CD4-positive, alpha-beta T cell (primary cell): ENCODE results near the gene GPR160. TPM values are rescaled to one million over a fixed set of nuclear protein-coding genes. Genes with fewer than 3 reads are reported as not detected.
"Not testable (repeated sequence)": the region's sequence is repeated elsewhere in the genome, so short reads cannot be mapped to it uniquely, and the experiment has no call there.

ENCODE experiments used
- ATAC-seq: fragments of 200-7000 bp; cut with Tn5 transposase; one replicate; pipeline ENCODE4 v1.10.0; 2022; ENCODE audit warnings: mild to moderate bottlenecking; ENCODE audit not compliant: poor library complexity
- CTCF ChIA-PET: fragments of 350-600 bp; sonication (Branson Sonifier 250); formaldehyde crosslinking; loops from one replicate; lab custom pipeline; 2021; ENCODE audit warnings: antibody characterized with exemption, inconsistent platforms; lab: Charles Lee
- POLR2A ChIA-PET: fragments of 350-600 bp; sonication (Branson Sonifier 250); formaldehyde crosslinking; loops from one replicate; lab custom pipeline; 2021; ENCODE audit warnings: antibody characterized with exemption, inconsistent platforms; lab: Charles Lee
- DNase-seq, 14 experiments: peaks; one replicate each; pipeline ENCODE4 v3.0.0-alpha.2; 2013 to 2020; ENCODE audit warnings: mixed read lengths in 2 of 14
- H3K27ac ChIP-seq, 2 donors: one replicate each; pipeline versions ENCODE4 v1.5.1 to v1.7.0; 2013; ENCODE audit warnings: low read length in 2 of 2, low read depth in 1 of 2, mild to moderate bottlenecking in 1 of 2
- H3K27me3 ChIP-seq, 2 experiments: 1 replicate in 1 of 2; 2 replicates in 1 of 2; pipeline versions ENCODE4 v1.6.1 to v1.7.0; 2013; ENCODE audit warnings: low read length in 2 of 2, control low read depth in 1 of 2, mild to moderate bottlenecking in 1 of 2, moderate library complexity in 1 of 2; ENCODE audit not compliant: insufficient read depth in 2 of 2, control insufficient read depth in 1 of 2
- H3K36me3 ChIP-seq: one replicate; pipeline ENCODE4 v1.6.1; 2013; ENCODE audit warnings: low read length, control low read depth; ENCODE audit not compliant: insufficient read depth
- H3K4me1 ChIP-seq: one replicate; pipeline ENCODE4 v1.6.1; 2013; ENCODE audit warnings: low read length, control low read depth; ENCODE audit not compliant: insufficient read depth
- H3K4me3 ChIP-seq: one replicate; pipeline ENCODE4 v1.5.1; 2013; ENCODE audit warnings: mild to moderate bottlenecking, low read length, moderate library complexity
- H3K9me3 ChIP-seq, 2 experiments: 1 replicate in 1 of 2; 2 replicates in 1 of 2; pipeline versions ENCODE4 v1.6.1 to v1.7.0; 2013; ENCODE audit warnings: low read length in 2 of 2, mild to moderate bottlenecking in 2 of 2, control low read depth in 1 of 2, moderate library complexity in 1 of 2; ENCODE audit not compliant: control insufficient read depth in 1 of 2, insufficient read depth in 1 of 2
- H3K27ac Mint-ChIP-seq: one replicate; pipeline ENCODE4 v1.8.0; 2020; ENCODE audit warnings: mixed read lengths
- H3K27me3 Mint-ChIP-seq: one replicate; pipeline ENCODE4 v1.8.0; 2021; ENCODE audit warnings: mixed read lengths
- H3K36me3 Mint-ChIP-seq: one replicate; pipeline ENCODE4 v1.8.0; 2021; ENCODE audit warnings: low read depth, mixed read lengths
- H3K4me1 Mint-ChIP-seq: one replicate; pipeline ENCODE4 v1.8.0; 2021; ENCODE audit warnings: low read depth, mixed read lengths
- H3K4me3 Mint-ChIP-seq: one replicate; pipeline ENCODE4 v1.8.0; 2020; ENCODE audit warnings: mild to moderate bottlenecking, mixed read lengths
- H3K9me3 Mint-ChIP-seq: one replicate; pipeline ENCODE4 v1.8.0; 2020; ENCODE audit warnings: mixed read lengths
- CTCF ChIP-seq: fragments of 200-600 bp; IDR thresholded peaks from one replicate; pipeline ENCODE4 v1.8.0; 2022; ENCODE audit warnings: antibody characterized with exemption, mild to moderate bottlenecking
- intact Hi-C, 2 experiments: fragments of 100-400 bp; cut with DNase I in 1 of 2; cut with micrococcal nuclease in 1 of 2; formaldehyde crosslinking; loops; one replicate each; pipeline versions ENCODE4 v1.15.1 to v1.9.0; 2023 to 2025; cut with DNase I, micrococcal nuclease
- total RNA-seq, 174 experiments: library from RNA in 2 of 174; stranded (reverse) in 2 of 174; gene quantifications; one replicate each; pipeline ENCODE4 v1.2.3 and lab custom pipeline; 2021 to 2026

GPR160 gene
- total RNA-seq, 2 experiments from 2014 or later = 5.7 TPM

GRCh38 chr3:170016057-170016456 is 21.7 kb upstream of the GPR160 start:
- DNase-seq (no peak), ATAC-seq (no peak)
- Mint-ChIP-seq H3K9me3 (no peaks in the 10 kb centered on the region), H3K36me3 (no peaks in the 10 kb centered on the region), H3K27ac (no peak overlapping the region), H3K4me1 (peaks cover 11% of the 10 kb centered on the region), H3K4me3 (no peak overlapping the region), H3K27me3 (no peaks in the 10 kb centered on the region)
- Histone ChIP-seq H3K4me3 (no peak overlapping the region), H3K9me3 (no peaks in the 10 kb centered on the region), H3K27ac (no peak overlapping the region), H3K36me3 (no peaks in the 10 kb centered on the region), H3K27me3 (no peaks in the 10 kb centered on the region), H3K4me1 (peaks cover 5% of the 10 kb centered on the region)
- intact Hi-C loops = no loop called here
- ChIA-PET CTCF (no interaction called here), POLR2A (interaction anchor here (1.6 kb wide), 1 partner anchor 13 kb away, joined by 5 read pairs; no protein-coding TSS in a partner anchor)
- no peak for TF ChIP-seq CTCF

- H3K27me3 Mint-ChIP-seq, H3K27ac Mint-ChIP-seq, H3K9me3 Mint-ChIP-seq, ATAC-seq, DNase-seq, H3K27ac ChIP-seq, H3K36me3 Mint-ChIP-seq, H3K27me3 ChIP-seq, intact Hi-C loops, CTCF ChIA-PET, H3K4me1 ChIP-seq, H3K9me3 ChIP-seq, H3K4me3 Mint-ChIP-seq, H3K4me3 ChIP-seq, H3K36me3 ChIP-seq: not testable (repeated sequence)
- H3K4me1 Mint-ChIP-seq = peaks cover 18% of the 10 kb centered on the region
- POLR2A ChIA-PET = interaction anchor here (3.3 kb wide), 1 partner anchor 52 kb away, joined by 12 read pairs; the partner anchor contains the start of gene SEC62
These were observed 18.5 kb upstream of the GPR160 start for GRCh38 chr3:170019306-170019705.

- H3K27ac Mint-ChIP-seq = peak overlapping the region; percentile 10
- POLR2A ChIA-PET = interaction anchor here (0.5 to 3.3 kb wide), 8 partner anchors 13 to 249 kb away, joined by 3 to 16 read pairs (median 4); partner anchors contain the start of gene SEC62
- intact Hi-C loops = no loop called here
These were observed 16.7 kb upstream of the GPR160 start for GRCh38 chr3:170021083-170021482.

More at GRCh38 chr3:170021083-170021482, 16.7 kb upstream of the GPR160 start:
- TF ChIP-seq CTCF = no peak
- no peaks in the 10 kb centered on the region for H3K36me3 ChIP-seq
- H3K4me3 ChIP-seq = no peak overlapping the region
- ATAC-seq (peak; percentile 68), DNase-seq (peak in 3 of 14 experiments; percentile 15 to 29 (median 24))
- no peaks in the 10 kb centered on the region for H3K9me3 Mint-ChIP-seq
- no peaks in the 10 kb centered on the region for H3K27me3 ChIP-seq
- H3K4me3 Mint-ChIP-seq = no peak overlapping the region
- peaks cover 5% of the 10 kb centered on the region for H3K4me1 ChIP-seq
- H3K36me3 Mint-ChIP-seq = no peaks in the 10 kb centered on the region
- no peaks in the 10 kb centered on the region for H3K9me3 ChIP-seq
- H3K4me1 Mint-ChIP-seq = peaks cover 17% of the 10 kb centered on the region
- CTCF ChIA-PET = interaction anchor here (1.2 kb wide), 1 partner anchor 203 kb away, joined by 3 read pairs; no protein-coding TSS in a partner anchor
- no peaks in the 10 kb centered on the region for H3K27me3 Mint-ChIP-seq
- no peak overlapping the region for H3K27ac ChIP-seq
